ENCODE data around the gene NT5C1B. TPM values are rescaled to one million over a fixed set of nuclear protein-coding genes. Genes with fewer than 3 reads are reported as not detected.

NT5C1B gene
- total RNA-seq, 3 donors from 2014 or later, result not detected

DNA sequence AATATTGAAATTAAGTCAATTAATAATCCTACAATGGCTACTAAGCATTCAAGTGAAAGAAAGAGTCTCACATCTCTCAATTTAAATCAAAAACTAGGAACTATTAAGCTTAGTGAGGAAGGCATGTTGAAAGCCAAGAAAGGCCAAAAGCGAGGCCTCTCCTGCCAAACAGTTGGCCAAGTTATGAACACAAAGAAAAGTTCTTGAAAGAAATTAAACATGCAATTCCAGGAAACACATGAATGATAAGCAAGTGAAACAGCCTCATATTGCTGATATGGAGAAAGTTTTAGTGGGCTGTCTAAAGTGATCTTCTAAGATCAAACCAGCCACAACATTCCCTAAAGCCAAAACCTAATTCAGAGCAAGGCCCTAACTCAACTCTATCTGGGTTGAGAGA lies 40.7 kb downstream of the NT5C1B start:
- peaks cover 0 to 5% of the 10 kb centered on the region in 2 donors for H3K4me1 ChIP-seq
- H3K27me3 ChIP-seq, result no peaks in the 10 kb centered on the region
- H3K4me3 ChIP-seq, result no peak overlapping the region
- no peak overlapping the region for H3K27ac ChIP-seq
- no peak for DNase-seq (ENCODE audit: low spot score in 2 of 2)
- intact Hi-C loops (cut with DNase I; ENCODE audit: low total_unique reads), result no loop called here
- H3K36me3 ChIP-seq, result no peaks in the 10 kb centered on the region
- no peak for TF ChIP-seq POLR2A (IDR thresholded peaks at IDR 0.05)
- TF ChIP-seq POLR2AphosphoS5 (IDR thresholded peaks at IDR 0.05), result no peak
- TF ChIP-seq, protein P1, sequence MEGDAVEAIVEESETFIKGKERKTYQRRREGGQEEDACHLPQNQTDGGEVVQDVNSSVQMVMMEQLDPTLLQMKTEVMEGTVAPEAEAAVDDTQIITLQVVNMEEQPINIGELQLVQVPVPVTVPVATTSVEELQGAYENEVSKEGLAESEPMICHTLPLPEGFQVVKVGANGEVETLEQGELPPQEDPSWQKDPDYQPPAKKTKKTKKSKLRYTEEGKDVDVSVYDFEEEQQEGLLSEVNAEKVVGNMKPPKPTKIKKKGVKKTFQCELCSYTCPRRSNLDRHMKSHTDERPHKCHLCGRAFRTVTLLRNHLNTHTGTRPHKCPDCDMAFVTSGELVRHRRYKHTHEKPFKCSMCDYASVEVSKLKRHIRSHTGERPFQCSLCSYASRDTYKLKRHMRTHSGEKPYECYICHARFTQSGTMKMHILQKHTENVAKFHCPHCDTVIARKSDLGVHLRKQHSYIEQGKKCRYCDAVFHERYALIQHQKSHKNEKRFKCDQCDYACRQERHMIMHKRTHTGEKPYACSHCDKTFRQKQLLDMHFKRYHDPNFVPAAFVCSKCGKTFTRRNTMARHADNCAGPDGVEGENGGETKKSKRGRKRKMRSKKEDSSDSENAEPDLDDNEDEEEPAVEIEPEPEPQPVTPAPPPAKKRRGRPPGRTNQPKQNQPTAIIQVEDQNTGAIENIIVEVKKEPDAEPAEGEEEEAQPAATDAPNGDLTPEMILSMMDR (IDR thresholded peaks at IDR 0.05), result no peak
- no peaks in the 10 kb centered on the region for H3K9me3 ChIP-seq

DNA sequence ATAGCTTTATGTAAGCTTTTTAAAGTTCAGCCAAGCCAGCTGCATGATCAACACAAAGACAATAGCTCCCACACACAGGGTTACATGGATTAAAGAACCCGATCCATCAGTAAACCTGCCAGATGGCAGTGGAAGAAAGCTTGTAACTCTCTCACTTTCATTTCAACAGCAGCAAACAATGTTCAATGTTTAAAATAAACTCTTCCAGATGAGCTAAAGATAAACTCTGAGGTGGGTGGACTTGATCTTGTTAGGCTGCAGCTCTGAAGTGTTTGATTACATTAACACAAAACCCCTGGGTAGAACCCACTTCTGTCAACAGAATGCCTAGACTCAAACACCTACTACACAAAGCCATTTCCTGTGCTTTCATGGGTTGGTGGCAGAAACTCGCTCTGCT lies 42.8 kb downstream of the NT5C1B start:
- H3K4me1 ChIP-seq, result no peaks in the 10 kb centered on the region
- TF ChIP-seq POLR2A (IDR thresholded peaks at IDR 0.05) (no peak), POLR2AphosphoS5 (IDR thresholded peaks at IDR 0.05) (no peak)
- TF ChIP-seq, protein P1 (IDR thresholded peaks at IDR 0.05), result no peak
- H3K27ac ChIP-seq, result no peak overlapping the region
- no peaks in the 10 kb centered on the region for H3K27me3 ChIP-seq
- no peak for DNase-seq (ENCODE audit: low spot score in 2 of 2)
- H3K36me3 ChIP-seq, result no peaks in the 10 kb centered on the region
- intact Hi-C loops (cut with DNase I; ENCODE audit: low total_unique reads), result no loop called here
- H3K9me3 ChIP-seq, result no peaks in the 10 kb centered on the region
- no peak overlapping the region for H3K4me3 ChIP-seq

DNA sequence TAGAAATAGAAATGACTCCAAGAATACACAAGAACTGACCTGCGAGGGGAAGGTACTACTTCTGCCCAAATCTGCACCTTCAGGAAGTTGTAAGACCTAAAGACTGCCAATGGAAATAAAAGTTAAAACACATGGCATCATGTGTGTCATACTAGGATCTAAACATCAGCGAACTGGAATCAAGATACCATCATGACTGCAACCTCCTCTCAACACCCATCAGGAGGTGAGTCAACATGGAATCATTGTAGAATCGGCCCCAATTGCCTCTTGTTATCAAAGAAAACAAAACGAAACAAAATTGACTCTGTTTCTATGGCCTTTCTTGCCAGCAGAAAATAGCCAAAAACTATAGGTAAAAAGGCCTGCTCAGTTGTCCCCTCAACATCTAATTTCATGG lies 44.0 kb downstream of the NT5C1B start:
- H3K9me3 ChIP-seq, result no peaks in the 10 kb centered on the region
- H3K4me1 ChIP-seq, result no peaks in the 10 kb centered on the region
- DNase-seq (ENCODE audit: low spot score in 2 of 2), result no peak
- intact Hi-C loops (cut with DNase I; ENCODE audit: low total_unique reads), result no loop called here
- TF ChIP-seq, protein P1 (IDR thresholded peaks at IDR 0.05), result no peak
- no peaks in the 10 kb centered on the region for H3K27me3 ChIP-seq
- no peak overlapping the region for H3K4me3 ChIP-seq
- no peaks in the 10 kb centered on the region for H3K36me3 ChIP-seq
- H3K27ac ChIP-seq, result no peak overlapping the region

DNA sequence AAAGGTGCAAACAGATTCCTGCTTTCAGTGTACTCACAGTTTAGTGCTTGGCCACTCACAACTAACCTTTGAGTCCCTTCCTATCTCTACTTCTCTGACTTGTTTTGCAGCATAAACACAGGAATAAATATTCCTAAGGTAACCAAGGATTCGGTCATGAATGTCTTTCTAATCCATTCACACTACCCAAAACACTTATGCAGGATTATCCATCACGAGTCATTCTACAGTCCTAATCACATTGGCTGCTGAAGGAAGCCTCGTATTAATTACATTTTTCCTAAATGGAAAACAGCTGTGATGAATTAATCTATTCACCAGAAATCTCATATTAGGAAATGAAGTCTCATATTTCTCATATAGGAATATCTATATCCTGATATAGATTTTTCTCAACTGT lies 45.2 kb downstream of the NT5C1B start:
- Histone ChIP-seq H3K4me1 (no peaks in the 10 kb centered on the region), H3K27me3 (no peaks in the 10 kb centered on the region), H3K4me3 (no peak overlapping the region), H3K9me3 (no peaks in the 10 kb centered on the region), H3K27ac (no peak overlapping the region), H3K36me3 (no peaks in the 10 kb centered on the region)
- intact Hi-C loops (cut with DNase I; ENCODE audit: low total_unique reads), result no loop called here
- TF ChIP-seq, protein P1 (IDR thresholded peaks at IDR 0.05), result no peak
- TF ChIP-seq POLR2A (IDR thresholded peaks at IDR 0.05), result no peak
- TF ChIP-seq POLR2AphosphoS5 (IDR thresholded peaks at IDR 0.05), result no peak
- no peak for DNase-seq (ENCODE audit: low spot score in 2 of 2)

- H3K36me3 ChIP-seq, result no peaks in the 10 kb centered on the region
- H3K4me3 ChIP-seq, result no peak overlapping the region
- no peaks in the 10 kb centered on the region for H3K9me3 ChIP-seq
- H3K27ac ChIP-seq, result no peak overlapping the region
- H3K4me1 ChIP-seq, result no peaks in the 10 kb centered on the region
- TF ChIP-seq, protein P1 (IDR thresholded peaks at IDR 0.05), result no peak
- TF ChIP-seq POLR2A (IDR thresholded peaks at IDR 0.05) (no peak), POLR2AphosphoS5 (IDR thresholded peaks at IDR 0.05) (no peak)
- no peaks in the 10 kb centered on the region for H3K27me3 ChIP-seq
- intact Hi-C loops (cut with DNase I; ENCODE audit: low total_unique reads), result no loop called here
- DNase-seq (ENCODE audit: low spot score in 2 of 2), result no peak
Observed at GRCh38 chr2:18540872-18541271, 48.5 kb downstream of the NT5C1B start.
